Lower lobe of right lung (tissue), 2 donors: Measurements from ENCODE around the gene TIMP2. TPM values are rescaled to one million over a fixed set of nuclear protein-coding genes. Genes with fewer than 3 reads are reported as not detected.

Experiments
- ATAC-seq, 2 donors: fragments of 200-7000 bp; cut with Tn5 transposase; one replicate each; pipeline ENCODE4 v1.9.1; 2020 to 2022; ENCODE audit warnings: mild to moderate bottlenecking in 2 of 2, moderate library complexity in 2 of 2
- DNase-seq: peaks from one replicate; pipeline ENCODE4 v3.0.0-alpha.2; 2020
- H3K27ac ChIP-seq: fragments of 200-600 bp; one replicate; pipeline ENCODE4 v1.8.0; 2022
- H3K27me3 ChIP-seq: fragments of 200-600 bp; one replicate; pipeline ENCODE4 v1.8.0; 2022; ENCODE audit warnings: low read depth
- H3K36me3 ChIP-seq: fragments of 200-600 bp; one replicate; pipeline ENCODE4 v1.8.0; 2022; ENCODE audit warnings: mild to moderate bottlenecking
- H3K4me1 ChIP-seq: fragments of 200-600 bp; one replicate; pipeline ENCODE4 v1.8.0; 2022
- H3K4me3 ChIP-seq: fragments of 200-600 bp; one replicate; pipeline ENCODE4 v1.8.0; 2022; ENCODE audit warnings: mild to moderate bottlenecking
- H3K9me3 ChIP-seq: fragments of 200-600 bp; one replicate; pipeline ENCODE4 v1.8.0; 2022
- CTCF ChIP-seq: fragments of 200-600 bp; IDR thresholded peaks from one replicate; pipeline ENCODE4 v1.8.0; 2022; ENCODE audit warnings: antibody characterized with exemption, mild to moderate bottlenecking
- intact Hi-C: fragments of 100-400 bp; cut with DNase I; formaldehyde crosslinking; loops from one replicate; pipeline ENCODE4 v1.11.0; 2022
- total RNA-seq: library from RNA; stranded (reverse); fragmentation: NEBNext Ultra II Directional; extraction: Animal tissue kit (Norgen Biotek cat#: 25700); gene quantifications from one replicate; pipeline ENCODE4 v1.2.1, GENCODE V29; 2021
- donor health status: DM: no; HTN: yes; CAD: no; lungs with severe emphysema.

TIMP2 gene
- total RNA-seq, 1 donor from 2014 or later, result 260 TPM

- H3K4me3 ChIP-seq, result no peak overlapping the region
- intact Hi-C loops, result no loop called here
- no peak overlapping the region for H3K27ac ChIP-seq
- H3K4me1 ChIP-seq, result no peaks in the 10 kb centered on the region
- ATAC-seq (peak; percentile 16 to 52), DNase-seq (no peak)
- no peaks in the 10 kb centered on the region for H3K27me3 ChIP-seq
- no peaks in the 10 kb centered on the region for H3K36me3 ChIP-seq
- H3K9me3 ChIP-seq, result no peaks in the 10 kb centered on the region
- no peak for TF ChIP-seq CTCF
These were observed 15.5 kb upstream of the TIMP2 start for GRCh38 chr17:78940708-78941107.

- Histone ChIP-seq H3K36me3 (no peaks in the 10 kb centered on the region), H3K4me3 (no peak overlapping the region), H3K27ac (no peak overlapping the region), H3K9me3 (no peaks in the 10 kb centered on the region), H3K4me1 (no peaks in the 10 kb centered on the region), H3K27me3 (no peaks in the 10 kb centered on the region)
- ATAC-seq (no peak), DNase-seq (no peak)
- intact Hi-C loops, result no loop called here
- no peak for TF ChIP-seq CTCF
These were observed 15.1 kb upstream of the TIMP2 start for GRCh38 chr17:78940258-78940657.

GRCh38 chr17:78939615-78940014, 14.4 kb upstream of the TIMP2 start:
- no peak for TF ChIP-seq CTCF
- no peak overlapping the region for H3K27ac ChIP-seq
- H3K4me3 ChIP-seq, result no peak overlapping the region
- H3K27me3 ChIP-seq, result no peaks in the 10 kb centered on the region
- intact Hi-C loops, result no loop called here
- H3K9me3 ChIP-seq, result no peaks in the 10 kb centered on the region
- no peaks in the 10 kb centered on the region for H3K36me3 ChIP-seq
- ATAC-seq, result no peak
- peaks cover 4% of the 10 kb centered on the region for H3K4me1 ChIP-seq
- no peak for DNase-seq

GRCh38 chr17:78937561-78937960, 12.4 kb upstream of the TIMP2 start:
- TF ChIP-seq CTCF, result no peak
- Histone ChIP-seq H3K27me3 (no peaks in the 10 kb centered on the region), H3K4me3 (no peak overlapping the region), H3K4me1 (peaks cover 22% of the 10 kb centered on the region), H3K9me3 (no peaks in the 10 kb centered on the region), H3K27ac (no peak overlapping the region), H3K36me3 (no peaks in the 10 kb centered on the region)
- ATAC-seq (no peak), DNase-seq (no peak)
- intact Hi-C loops, result no loop called here

GRCh38 chr17:78935419-78936323, 10.5 kb upstream of the TIMP2 start:
- Histone ChIP-seq H3K27ac (peak overlapping the region; percentile 80), H3K9me3 (no peaks in the 10 kb centered on the region), H3K36me3 (no peaks in the 10 kb centered on the region), H3K4me1 (peaks cover 22% of the 10 kb centered on the region), H3K4me3 (no peak overlapping the region), H3K27me3 (no peaks in the 10 kb centered on the region)
- intact Hi-C loops, result no loop called here
- DNase-seq (no peak), ATAC-seq (no peak)
- TF ChIP-seq CTCF, result no peak
